K562 (cell line): Measurements from ENCODE around the gene BCKDK. TPM values are rescaled to one million over a fixed set of nuclear protein-coding genes. Genes with fewer than 3 reads are reported as not detected.
A peak's percentile ranks its signal among the peaks of the same experiment; 100 is the strongest.

ENCODE experiments used
- ATAC-seq: fragments of 200-7000 bp; cut with Tn5 transposase; 3 replicates; pipeline ENCODE4 v1.9.1; 2020; ENCODE audit warnings: moderate library complexity
- BruUV-seq: library from RNA; stranded (reverse); fragments of 400-500 nt; replicated peaks from 2 replicates; lab custom pipeline; 2021; lab: Mats Ljungman, UMichigan
- CTCF ChIA-PET: fragments of 300-600 bp; formaldehyde crosslinking; extraction: SDS; loops from one replicate; lab custom pipeline; 2021; ENCODE audit warnings: low intra/inter-chr PET ratio; lab: Yijun Ruan, JAX
- POLR2A ChIA-PET: fragments of 300-600, 350-650 bp; sonication (Branson Sonifier 250); formaldehyde crosslinking; extraction: SDS; loops from one replicate; lab custom pipeline; 2021; ENCODE audit warnings: antibody characterized with exemption, inconsistent platforms; lab: Yijun Ruan, JAX
- DNase-seq, 4 experiments: peaks; one replicate each; pipeline versions ENCODE4 v3.0.0 to v3.0.0-alpha.2; 2011 to 2018; ENCODE audit warnings: low spot score in 3 of 4, mixed read lengths in 3 of 4; ENCODE audit errors: extremely low read depth in 1 of 4
- FAIRE-seq: peaks from 2 replicates; lab custom pipeline; 2011; peaks lifted over from hg19 to GRCh38; lab: Jason Lieb, UNC
- H2AFZ ChIP-seq: 2 replicates; pipeline ENCODE4 v1.6.0; 2011; ENCODE audit warnings: low read depth, low read length, control low read depth, inconsistent platforms
- H3K27ac ChIP-seq: fragments of 200-600 bp; 3 replicates; pipeline ENCODE4 v1.8.0; 2011; ENCODE audit warnings: low read depth, mild to moderate bottlenecking, control low read depth, inconsistent platforms, low read length, moderate library complexity, mixed read lengths; ENCODE audit errors: extremely low read depth
- H3K27me3 ChIP-seq, 2 experiments: fragments of 300-600 bp in 1 of 2; 2 replicates in 1 of 2; 3 replicates in 1 of 2; pipeline versions ENCODE4 v1.6.0 to v1.8.0; 2011; ENCODE audit warnings: inconsistent platforms in 2 of 2, low read length in 2 of 2, mild to moderate bottlenecking in 1 of 2, mixed read lengths in 1 of 2, moderate library complexity in 1 of 2; ENCODE audit not compliant: control insufficient read depth in 2 of 2, insufficient read depth in 2 of 2
- H3K36me3 ChIP-seq: fragments of 300-600 bp; 3 replicates; pipeline ENCODE4 v1.8.0; 2011; ENCODE audit warnings: mild to moderate bottlenecking, low read length, inconsistent platforms; ENCODE audit not compliant: control insufficient read depth, insufficient read depth
- H3K4me1 ChIP-seq, 2 experiments: fragments of 200-600 bp in 1 of 2; replicated peaks in 1 of 2; 2 replicates in 1 of 2; 3 replicates in 1 of 2; pipeline versions ENCODE4 v1.5.1 to v1.8.0; 2011; ENCODE audit warnings: inconsistent platforms in 2 of 2, low read length in 2 of 2, mild to moderate bottlenecking in 1 of 2, mixed read lengths in 1 of 2, moderate library complexity in 1 of 2; ENCODE audit not compliant: control insufficient read depth in 2 of 2, insufficient read depth in 2 of 2
- H3K4me2 ChIP-seq: 2 replicates; pipeline ENCODE4 v1.6.1; 2011; ENCODE audit warnings: low read length, control low read depth, inconsistent platforms, mixed read lengths; ENCODE audit not compliant: insufficient read depth
- H3K4me3 ChIP-seq: fragments of 200-600 bp; sonication (generic), shearing (Covaris generic); 2 replicates; pipeline ENCODE4 v1.5.1; 2016; ENCODE audit warnings: control low read depth, inconsistent platforms
- H3K79me2 ChIP-seq: fragments of 200-600 bp; 3 replicates; pipeline ENCODE4 v1.8.0; 2011; ENCODE audit warnings: low read length, inconsistent platforms; ENCODE audit not compliant: control insufficient read depth, insufficient read depth
- H3K9ac ChIP-seq, 2 experiments: 2 replicates each; pipeline versions ENCODE4 v1.6.0 to v1.6.1; 2011; ENCODE audit warnings: low read depth in 2 of 2, low read length in 2 of 2, control low read depth in 1 of 2, inconsistent platforms in 1 of 2, mild to moderate bottlenecking in 1 of 2, mixed read lengths in 1 of 2; ENCODE audit not compliant: insufficient read depth in 1 of 2
- H3K9me1 ChIP-seq: one replicate; pipeline ENCODE4 v1.6.0; 2011; ENCODE audit warnings: inconsistent platforms, mild to moderate bottlenecking, low read length, moderate library complexity; ENCODE audit not compliant: control insufficient read depth, insufficient read depth
- H3K9me3 ChIP-seq: replicated peaks from 2 replicates; pipeline ENCODE4 v1.5.1; 2011; ENCODE audit warnings: low read depth, low read length, inconsistent platforms; ENCODE audit not compliant: control insufficient read depth, insufficient read depth
- H4K20me1 ChIP-seq: replicated peaks from 2 replicates; pipeline ENCODE4 v1.6.1; 2011; ENCODE audit warnings: low read length, inconsistent platforms, mixed read lengths; ENCODE audit not compliant: control insufficient read depth, insufficient read depth
- AFF1 ChIP-seq, 2 experiments: fragments of 450-650 bp; IDR thresholded peaks; 2 replicates each; pipeline ENCODE4 v1.6.1; 2018; ENCODE audit warnings: mild to moderate bottlenecking in 2 of 2, low read depth in 1 of 2; ENCODE audit not compliant: partially characterized antibody in 2 of 2
- BDP1 ChIP-seq: IDR thresholded peaks from 3 replicates; pipeline ENCODE4 v1.6.1; 2011; ENCODE audit not compliant: insufficient read length, insufficient read depth
- BRF1 ChIP-seq: IDR thresholded peaks from 3 replicates; pipeline ENCODE4 v1.6.1; 2011; ENCODE audit warnings: borderline replicate concordance, mild to moderate bottlenecking; ENCODE audit not compliant: insufficient read length; ENCODE audit errors: extremely low read depth
- ETV6 ChIP-seq, 3 experiments: fragments of 150-350 bp in 1 of 3; sonication (generic) in 1 of 3; formaldehyde crosslinking in 1 of 3; IDR thresholded peaks; 2 replicates each; pipeline versions ENCODE4 v1.6.1 to v1.8.0; 2014 to 2022; ENCODE audit warnings: borderline replicate concordance in 2 of 3, low read depth in 2 of 3, antibody characterized with exemption in 1 of 3, low read length in 1 of 3, mild to moderate bottlenecking in 1 of 3, missing genetic modification reagents in 1 of 3
- GABPB2 ChIP-seq: fragments of 250-450 bp; sonication (Bioruptor Pico); conservative IDR thresholded peaks from 2 replicates; pipeline ENCODE4 v1.5.1; 2021; ENCODE audit warnings: mild to moderate bottlenecking
- GATA2 ChIP-seq: sonication (generic); formaldehyde crosslinking; IDR thresholded peaks from 2 replicates; pipeline ENCODE4 v1.4.0; 2020; ENCODE audit warnings: mild to moderate bottlenecking, missing genetic modification reagents
- HDAC3 ChIP-seq: fragments of 450-650 bp; IDR thresholded peaks from 2 replicates; pipeline ENCODE4 v1.6.1; 2018; ENCODE audit warnings: borderline replicate concordance, mild to moderate bottlenecking, moderate library complexity; ENCODE audit not compliant: partially characterized antibody
- HEY1 ChIP-seq: fragments of 250-450 bp; sonication (Bioruptor Pico); IDR thresholded peaks from 2 replicates; pipeline ENCODE4 v1.5.0; 2020; ENCODE audit warnings: mild to moderate bottlenecking, moderate library complexity, borderline replicate concordance
- IRF1 ChIP-seq: sonication (generic); formaldehyde crosslinking; IDR thresholded peaks from 2 replicates; pipeline ENCODE4 v1.8.0; 2022; ENCODE audit warnings: missing genetic modification reagents, mild to moderate bottlenecking, borderline replicate concordance
- JUN ChIP-seq, 2 experiments: sonication (generic) in 1 of 2; formaldehyde crosslinking in 1 of 2; IDR thresholded peaks; 2 replicates each; pipeline versions ENCODE4 v1.6.1 to v1.8.0; 2012 to 2022; ENCODE audit warnings: borderline replicate concordance in 2 of 2, mild to moderate bottlenecking in 2 of 2, improper control_type of control experiment in 1 of 2, low read depth in 1 of 2, low read length in 1 of 2, missing genetic modification reagents in 1 of 2
- KAT7 ChIP-seq: sonication (generic); formaldehyde crosslinking; IDR thresholded peaks from 2 replicates; pipeline ENCODE4 v1.8.0; 2022; ENCODE audit warnings: missing genetic modification reagents, mild to moderate bottlenecking, borderline replicate concordance
- SP2 ChIP-seq: IDR thresholded peaks from 2 replicates; pipeline ENCODE4 v1.6.1; 2011; ENCODE audit warnings: mild to moderate bottlenecking, low read depth, low read length, moderate library complexity; ENCODE audit not compliant: poor library complexity, severe bottlenecking; ENCODE audit errors: extremely low read depth
- SRSF3 ChIP-seq: fragments of 200-400 bp; formaldehyde crosslinking; IDR thresholded peaks from 2 replicates; pipeline ENCODE4 v1.6.1; 2016; ENCODE audit warnings: mild to moderate bottlenecking, low read length, moderate library complexity; ENCODE audit not compliant: insufficient read depth
- ZKSCAN3 ChIP-seq: fragments of 250-450 bp; sonication (Bioruptor Pico); IDR thresholded peaks from 2 replicates; pipeline ENCODE4 v1.4.0; 2020
- WGBS: fragments of 100-300 bp; shearing (Covaris generic); methylation state at CpG from one replicate; pipeline ENCODE4 v1.1.6; 2016; ENCODE audit warnings: low coverage, mixed read lengths; ENCODE audit not compliant: insufficient coverage; ENCODE audit errors: missing lambda C conversion rate; 5-methylcytosine and 5-hydroxymethylcytosine counted together
- in situ Hi-C: fragments of 300-500 bp; cut with MboI; formaldehyde crosslinking; loops from 4 replicates; pipeline ENCODE4 v1.15.0; 2018; ENCODE audit warnings: inconsistent platforms, mixed read lengths
- intact Hi-C: fragments of 100-400 bp; cut with micrococcal nuclease; formaldehyde crosslinking; loops from 2 replicates; pipeline ENCODE4 v1.14.2; 2022
- polyA plus RNA-seq, 8 experiments: library from polyadenylated mRNA; depleted of rRNA in 4 of 8; stranded (reverse) in 5 of 8; unstranded in 3 of 8; fragments of >200 nt; fragmentation: Nextera tagmentation in 2 of 8; fragmentation: Illumina TruSeq in 1 of 8; extraction: Ambion mirVana in 2 of 8; extraction: Trizol in 1 of 8; gene quantifications; 2 replicates each; pipeline versions ENCODE4 v1.2.1 to v1.2.3, GENCODE V29; 2011 to 2014; ENCODE audit warnings: inconsistent platforms in 1 of 8, missing spikeins in 1 of 8
- total RNA-seq, 7 experiments: library from RNA; depleted of rRNA in 6 of 7; stranded (reverse); fragments of >200 nt in 6 of 7; fragmentation: Illumina TruSeq in 2 of 7; extraction: Trizol in 2 of 7; gene quantifications; 2 replicates each; pipeline versions ENCODE4 v1.2.1 to v1.2.3, GENCODE V29; 2011 to 2021; ENCODE audit warnings: low replicate concordance in 1 of 7

BCKDK gene
- total and polyA plus RNA-seq, 9 of the 15 experiments (the other 6 are each of a cell fraction or from before 2014, with no cell fraction given), result 0.58 to 34.8 (median 13.1) TPM

GRCh38 chr16:31077024-31077423 lies 31.2 kb upstream of the BCKDK start:
- TF ChIP-seq IRF1 (CRISPR knock-in tag) (no peak), ETV6 (IDR thresholded peaks at IDR 0.05; ENCODE audit: borderline replicate concordance in 1 of 2, low read depth in 2 of 2, low read length in 1 of 2) (no peak), ETV6 (CRISPR knock-in tag; IDR thresholded peaks at IDR 0.05; ENCODE audit: borderline replicate concordance) (no peak), BDP1 (no peak), BRF1 (no peak), JUN (IDR thresholded peaks at IDR 0.05; ENCODE audit: borderline replicate concordance, low read depth, low read length) (no peak), JUN (CRISPR knock-in tag; IDR thresholded peaks at IDR 0.05; ENCODE audit: borderline replicate concordance) (no peak), ZKSCAN3 (CRISPR knock-in tag) (no peak), SRSF3 (no peak), GATA2 (CRISPR knock-in tag) (no peak), GABPB2 (CRISPR knock-in tag) (no peak), HEY1 (CRISPR knock-in tag) (no peak), KAT7 (CRISPR knock-in tag) (no peak), SP2 (no peak), HDAC3 (no peak), AFF1 (IDR thresholded peaks at IDR 0.05; ENCODE audit: low read depth in 1 of 2, partially characterized antibody in 2 of 2) (no peak)
- Histone ChIP-seq H3K27me3 (no peaks in the 10 kb centered on the region), H3K9me3 (no peaks in the 10 kb centered on the region), H3K27ac (no peak overlapping the region), H3K36me3 (peaks cover 62% of the 10 kb centered on the region), H3K9me1 (no peaks in the 10 kb centered on the region), H3K4me3 (no peak overlapping the region), H3K9ac (0 out of 4 replicates have a peak overlapping the region, but pooled peaks of 1 of the 2 experiments have one; percentile 39), H3K4me2 (no peak overlapping the region), H2AFZ (no peak overlapping the region), H3K79me2 (peaks cover 55% of the 10 kb centered on the region), H3K4me1 (peaks cover 6 to 57% of the 10 kb centered on the region in 2 experiments; a peak in 4 of 5 replicates), H4K20me1 (peaks cover under 1% of the 10 kb centered on the region; the same call in 1 of the 2 replicates)
- no peak for ATAC-seq
- POLR2A ChIA-PET, result interaction anchor here (0.6 to 1.7 kb wide), 3 partner anchors 10 to 86 kb away, joined by 3 to 4 read pairs (median 3); no protein-coding TSS in a partner anchor
- CTCF ChIA-PET, result no interaction called here
- intact Hi-C loops, result no loop called here
- no TSS peak for BruUV-seq
- FAIRE-seq, result no peak
- DNase-seq, result no peak
- in situ Hi-C loops, result no loop called here
- 97% methylated on average over 12 of the region's 13 CpGs for WGBS
